Thymus (tissue), 2 donors: ENCODE data around the gene CCR5. TPM values are rescaled to one million over a fixed set of nuclear protein-coding genes. Genes with fewer than 3 reads are reported as not detected.

Source experiments
- polyA plus RNA-seq: library from polyadenylated mRNA; stranded (reverse); fragments of 200-250 nt; gene quantifications from one replicate; pipeline ENCODE4 v1.2.3, GENCODE V29; 2013
- total RNA-seq: library from RNA; stranded (reverse); fragments of 120-200 nt; gene quantifications from one replicate; pipeline ENCODE4 v1.2.4, GENCODE V29; 2013
- donor health status: healthy.

Gene CCR5
- total and polyA plus RNA-seq, 2 donors, result 1.2 to 5.2 TPM

Other genes starting within 250 kb of the CCR5 start
- 7.0 TPM for gene CCR1, start 162.6 kb upstream of the CCR5 start, total RNA-seq
- gene CCR1, start 162.6 kb upstream of the CCR5 start, polyA plus RNA-seq, result 14.5 TPM
- 0.33 TPM for gene CCR3, start 128.5 kb upstream of the CCR5 start, total RNA-seq
- gene CCR3, start 128.5 kb upstream of the CCR5 start, polyA plus RNA-seq, result 0.27 TPM
- gene CCR2, start 16.8 kb upstream of the CCR5 start, total RNA-seq, result 7.3 TPM
- gene CCR2, start 16.8 kb upstream of the CCR5 start, polyA plus RNA-seq, result 2.4 TPM
- gene CCRL2, start 36.3 kb downstream of the CCR5 start, total RNA-seq, result 10.1 TPM
- gene CCRL2, start 36.3 kb downstream of the CCR5 start, polyA plus RNA-seq, result 19.1 TPM
- 44.2 TPM for gene LTF, start 94.0 kb downstream of the CCR5 start, total RNA-seq
- 64.3 TPM for gene LTF, start 94.0 kb downstream of the CCR5 start, polyA plus RNA-seq
- not detected for gene RTP3, start 127.0 kb downstream of the CCR5 start, total RNA-seq
- gene RTP3, start 127.0 kb downstream of the CCR5 start, polyA plus RNA-seq, result 0.07 TPM
- 2.5 TPM for gene LRRC2, start 195.4 kb downstream of the CCR5 start, total RNA-seq
- gene LRRC2, start 195.4 kb downstream of the CCR5 start, polyA plus RNA-seq, result 2.4 TPM
- 0.05 TPM for gene FAM240A, start 241.6 kb downstream of the CCR5 start, total RNA-seq
- 0.37 TPM for gene FAM240A, start 241.6 kb downstream of the CCR5 start, polyA plus RNA-seq